ENCODE results near the gene FRMPD1.
A peak's percentile ranks its signal among the peaks of the same experiment; 100 is the strongest.

Gene FRMPD1

DNA sequence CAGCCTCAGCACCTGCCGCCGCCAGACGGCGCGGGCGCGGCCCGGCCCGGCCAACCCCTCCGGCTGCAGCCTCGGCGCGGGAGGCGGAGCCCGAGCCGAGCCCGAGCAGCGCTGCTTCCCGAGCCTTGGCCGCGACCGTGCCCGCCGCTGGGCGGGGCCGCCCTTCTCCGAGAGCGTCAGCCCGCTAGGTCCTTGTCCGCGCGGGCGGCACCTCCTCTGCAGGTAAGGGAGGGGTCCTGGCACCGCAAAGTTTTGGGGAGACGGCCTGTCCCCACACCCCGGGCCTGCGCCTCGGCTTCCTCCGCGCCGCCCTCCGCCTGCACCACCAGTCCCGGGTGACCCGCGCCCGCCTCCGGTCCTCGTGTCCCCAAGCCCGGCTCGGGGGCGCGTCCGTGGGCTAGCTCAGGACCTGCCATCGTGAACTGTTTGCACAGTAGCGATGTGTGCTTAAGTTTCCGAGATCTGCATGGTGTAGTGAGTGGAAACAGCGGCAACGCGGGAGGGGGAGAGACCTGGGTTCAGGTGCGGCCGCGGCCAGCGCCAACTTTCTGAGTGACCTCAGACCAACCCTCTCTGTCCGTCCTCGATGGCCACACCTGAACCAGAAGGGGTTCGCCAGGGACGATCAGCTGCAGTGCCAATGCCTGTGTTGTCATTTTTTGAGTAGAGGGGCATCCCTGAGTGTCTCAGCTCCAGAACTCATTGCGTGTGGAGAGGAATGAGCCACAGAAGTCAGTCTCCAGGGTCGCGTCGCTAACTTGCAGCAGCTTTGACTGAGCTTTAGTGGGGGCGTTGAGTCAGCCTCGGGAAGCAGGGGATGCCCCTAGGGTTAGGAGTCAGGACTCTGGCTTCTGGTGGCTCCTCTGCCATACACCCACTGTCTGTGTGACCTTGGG lies at the start of gene FRMPD1:
TSS of gene FRMPD1 (plus strand) at position 82 of the 896 bp plus-strand sequence. CDS start 41,688 bp downstream, outside the sequence.
- H3K27ac ChIP-seq = no peak within 1 kb of the TSS
- TF ChIP-seq ZFX (IDR thresholded peaks at IDR 0.05; ENCODE audit: borderline replicate concordance) (no peak), CTCF (IDR thresholded peaks at IDR 0.05) (peak; percentile 55; the same call in 1 of the 2 replicates)

- peak overlapping the region; percentile 78 for H3K27ac ChIP-seq
Measured at GRCh38 chr9:37602061-37602460, 48.7 kb upstream of the FRMPD1 start.

- H3K27ac ChIP-seq = peak overlapping the region; percentile 78
- no peak for TF ChIP-seq CTCF (IDR thresholded peaks at IDR 0.05)
- no peak for TF ChIP-seq ZFX (IDR thresholded peaks at IDR 0.05; ENCODE audit: borderline replicate concordance)
Measured at GRCh38 chr9:37602817-37603216, 47.9 kb upstream of the FRMPD1 start.

- no peak overlapping the region for H3K27ac ChIP-seq
- TF ChIP-seq ZFX (IDR thresholded peaks at IDR 0.05; ENCODE audit: borderline replicate concordance) (no peak), CTCF (IDR thresholded peaks at IDR 0.05) (no peak)
Measured at GRCh38 chr9:37604296-37604695, 46.5 kb upstream of the FRMPD1 start.

DNA sequence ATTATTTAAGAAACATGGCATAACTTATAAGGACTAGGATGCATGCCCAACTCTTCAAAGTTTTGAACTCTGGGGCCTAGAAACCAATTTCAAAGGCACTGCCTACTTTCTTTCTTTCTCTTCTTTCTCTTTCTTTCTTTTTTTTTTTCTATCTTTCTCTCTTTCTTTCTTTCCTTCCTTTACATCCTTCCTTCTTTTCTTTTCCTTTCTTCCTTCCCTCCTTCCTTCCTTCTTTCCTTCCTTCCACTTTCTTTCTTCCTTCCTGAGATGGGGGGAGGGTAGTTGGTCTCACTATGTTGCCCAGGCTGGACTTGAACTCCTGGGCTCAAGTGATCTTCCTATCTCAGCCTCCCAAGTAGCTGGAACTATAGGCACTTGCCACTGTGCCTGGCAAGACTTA lies 42.5 kb upstream of the FRMPD1 start:
- TF ChIP-seq ZFX (IDR thresholded peaks at IDR 0.05; ENCODE audit: borderline replicate concordance) (no peak), CTCF (IDR thresholded peaks at IDR 0.05) (no peak)

GRCh38 chr9:37609735-37610397 lies 40.9 kb upstream of the FRMPD1 start:
- no peak overlapping the region for H3K27ac ChIP-seq

More for the DNA sequence above, 42.5 kb upstream of the FRMPD1 start:
- H3K27ac ChIP-seq = no peak overlapping the region

DNA sequence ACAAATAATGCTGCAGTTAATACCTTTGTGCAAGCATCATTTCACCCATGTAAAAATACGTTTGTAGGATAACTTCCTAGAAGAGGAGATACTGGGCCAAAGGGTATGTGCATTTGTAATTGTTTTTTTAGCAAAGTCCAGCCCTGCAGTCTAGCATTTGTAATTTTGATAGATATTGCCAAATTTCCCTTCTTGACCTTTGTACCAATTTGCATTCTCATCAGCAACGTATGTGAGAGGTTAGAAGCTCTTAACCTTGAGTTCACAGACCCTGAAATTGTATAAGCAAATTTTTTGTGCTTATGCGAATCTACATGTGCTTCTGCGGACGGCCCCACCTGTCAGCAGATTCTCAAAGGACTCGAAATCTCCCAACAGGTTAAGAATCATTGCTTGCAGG lies 39.7 kb upstream of the FRMPD1 start:
- H3K27ac ChIP-seq = no peak overlapping the region
- TF ChIP-seq ZFX (IDR thresholded peaks at IDR 0.05; ENCODE audit: borderline replicate concordance) = no peak
- no peak for TF ChIP-seq CTCF (IDR thresholded peaks at IDR 0.05)

More at GRCh38 chr9:37609735-37610397, 40.9 kb upstream of the FRMPD1 start:
- no peak for TF ChIP-seq ZFX (IDR thresholded peaks at IDR 0.05; ENCODE audit: borderline replicate concordance)
- TF ChIP-seq CTCF (IDR thresholded peaks at IDR 0.05) = no peak

Measured in 22Rv1 (cell line).